ENCODE results near the gene GAS2L2. TPM values are rescaled to one million over a fixed set of nuclear protein-coding genes. Genes with fewer than 3 reads are reported as not detected.
A peak's percentile ranks its signal among the peaks of the same experiment; 100 is the strongest.

The GAS2L2 gene
- total RNA-seq, 2 donors from 2014 or later = 0.09 TPM; not detected in 1

- no peaks in the 10 kb centered on the region for H3K36me3 Mint-ChIP-seq (ENCODE audit: low read depth)
- no peak overlapping the region for H3K9ac ChIP-seq (ENCODE audit: extremely low read depth, low read length, poor library complexity, severe bottlenecking)
- no peak overlapping the region for H3K4me3 ChIP-seq (ENCODE audit: low read length)
- H3K27ac Mint-ChIP-seq = no peak overlapping the region
- H3K4me1 Mint-ChIP-seq = peaks cover 6% of the 10 kb centered on the region
- no peaks in the 10 kb centered on the region for H3K36me3 ChIP-seq (ENCODE audit: control insufficient read depth, insufficient read depth, low read length)
- H3K9me3 Mint-ChIP-seq = no peaks in the 10 kb centered on the region
- no peak for DNase-seq
- H3K27ac ChIP-seq (ENCODE audit: low read depth, low read length) = peak overlapping the region; percentile 82
- H3K4me3 Mint-ChIP-seq = no peak overlapping the region
- H3K27me3 Mint-ChIP-seq (ENCODE audit: insufficient read depth) = peaks cover 36% of the 10 kb centered on the region
- no peaks in the 10 kb centered on the region for H3K27me3 ChIP-seq (ENCODE audit: control insufficient read depth, insufficient read depth, low read length, poor library complexity, severe bottlenecking)
- no peaks in the 10 kb centered on the region for H3K4me1 ChIP-seq (ENCODE audit: control insufficient read depth, insufficient read depth, low read length)
- no peak for TF ChIP-seq CTCF (conservative IDR thresholded peaks at IDR 0.05)
- no peaks in the 10 kb centered on the region for H3K9me3 ChIP-seq (ENCODE audit: control insufficient read depth, low read length)
- WGBS, 2 experiments (ENCODE audit: insufficient coverage in 1 of 2, insufficient read length in 1 of 2) = 94 to 97% methylated on average over 11 to 23 of the region's 24 CpGs
Measured at GRCh38 chr17:35766489-35766877, 13.4 kb upstream of the GAS2L2 start.

GRCh38 chr17:35765756-35766488 lies 12.9 kb upstream of the GAS2L2 start:
- Histone ChIP-seq H3K4me1 (ENCODE audit: control insufficient read depth, insufficient read depth, low read length) (no peaks in the 10 kb centered on the region), H3K9me3 (ENCODE audit: control insufficient read depth, low read length) (no peaks in the 10 kb centered on the region), H3K27me3 (ENCODE audit: control insufficient read depth, insufficient read depth, low read length, poor library complexity, severe bottlenecking) (no peaks in the 10 kb centered on the region), H3K9ac (ENCODE audit: extremely low read depth, low read length, poor library complexity, severe bottlenecking) (no peak overlapping the region), H3K4me3 (ENCODE audit: low read length) (no peak overlapping the region), H3K36me3 (ENCODE audit: control insufficient read depth, insufficient read depth, low read length) (no peaks in the 10 kb centered on the region), H3K27ac (ENCODE audit: low read depth, low read length) (peak overlapping the region; percentile 82)
- no peaks in the 10 kb centered on the region for H3K9me3 Mint-ChIP-seq
- no peak for TF ChIP-seq CTCF (conservative IDR thresholded peaks at IDR 0.05)
- H3K36me3 Mint-ChIP-seq (ENCODE audit: low read depth) = no peaks in the 10 kb centered on the region
- H3K27ac Mint-ChIP-seq = no peak overlapping the region
- H3K4me1 Mint-ChIP-seq = peaks cover 6% of the 10 kb centered on the region
- 61 to 81% methylated on average over 5 to 8 of the region's 8 CpGs for WGBS, 2 experiments (ENCODE audit: insufficient coverage in 1 of 2, insufficient read length in 1 of 2)
- no peak overlapping the region for H3K4me3 Mint-ChIP-seq
- peaks cover 36% of the 10 kb centered on the region for H3K27me3 Mint-ChIP-seq (ENCODE audit: insufficient read depth)
- no peak for DNase-seq

- 74 to 92% methylated on average over 6 to 11 of the region's 11 CpGs for WGBS, 2 experiments (ENCODE audit: insufficient coverage in 1 of 2, insufficient read length in 1 of 2)
- DNase-seq = no peak
- Histone ChIP-seq H3K27ac (ENCODE audit: low read depth, low read length) (peak overlapping the region; percentile 82), H3K27me3 (ENCODE audit: control insufficient read depth, insufficient read depth, low read length, poor library complexity, severe bottlenecking) (no peaks in the 10 kb centered on the region), H3K9me3 (ENCODE audit: control insufficient read depth, low read length) (no peaks in the 10 kb centered on the region), H3K4me3 (ENCODE audit: low read length) (no peak overlapping the region), H3K36me3 (ENCODE audit: control insufficient read depth, insufficient read depth, low read length) (no peaks in the 10 kb centered on the region), H3K4me1 (ENCODE audit: control insufficient read depth, insufficient read depth, low read length) (no peaks in the 10 kb centered on the region), H3K9ac (ENCODE audit: extremely low read depth, low read length, poor library complexity, severe bottlenecking) (no peak overlapping the region)
- peak overlapping the region; percentile 68 for H3K4me3 Mint-ChIP-seq
- H3K9me3 Mint-ChIP-seq = no peaks in the 10 kb centered on the region
- peaks cover 6% of the 10 kb centered on the region for H3K4me1 Mint-ChIP-seq
- no peak overlapping the region for H3K27ac Mint-ChIP-seq
- TF ChIP-seq CTCF (conservative IDR thresholded peaks at IDR 0.05) = no peak
- peaks cover 36% of the 10 kb centered on the region for H3K27me3 Mint-ChIP-seq (ENCODE audit: insufficient read depth)
- no peaks in the 10 kb centered on the region for H3K36me3 Mint-ChIP-seq (ENCODE audit: low read depth)
Measured at GRCh38 chr17:35765086-35765710, 12.2 kb upstream of the GAS2L2 start.
